SW 1271 (cell line): ENCODE results near the gene AGA.

Experiments
- DNase-seq, 2 experiments: peaks; one replicate each; lab custom pipeline; 2025; lab: John Stamatoyannopoulos, UW

Gene AGA

GRCh38 chr4:177446586-177446985 lies 4.3 kb upstream of the AGA start:
- DNase-seq: no peak

DNA sequence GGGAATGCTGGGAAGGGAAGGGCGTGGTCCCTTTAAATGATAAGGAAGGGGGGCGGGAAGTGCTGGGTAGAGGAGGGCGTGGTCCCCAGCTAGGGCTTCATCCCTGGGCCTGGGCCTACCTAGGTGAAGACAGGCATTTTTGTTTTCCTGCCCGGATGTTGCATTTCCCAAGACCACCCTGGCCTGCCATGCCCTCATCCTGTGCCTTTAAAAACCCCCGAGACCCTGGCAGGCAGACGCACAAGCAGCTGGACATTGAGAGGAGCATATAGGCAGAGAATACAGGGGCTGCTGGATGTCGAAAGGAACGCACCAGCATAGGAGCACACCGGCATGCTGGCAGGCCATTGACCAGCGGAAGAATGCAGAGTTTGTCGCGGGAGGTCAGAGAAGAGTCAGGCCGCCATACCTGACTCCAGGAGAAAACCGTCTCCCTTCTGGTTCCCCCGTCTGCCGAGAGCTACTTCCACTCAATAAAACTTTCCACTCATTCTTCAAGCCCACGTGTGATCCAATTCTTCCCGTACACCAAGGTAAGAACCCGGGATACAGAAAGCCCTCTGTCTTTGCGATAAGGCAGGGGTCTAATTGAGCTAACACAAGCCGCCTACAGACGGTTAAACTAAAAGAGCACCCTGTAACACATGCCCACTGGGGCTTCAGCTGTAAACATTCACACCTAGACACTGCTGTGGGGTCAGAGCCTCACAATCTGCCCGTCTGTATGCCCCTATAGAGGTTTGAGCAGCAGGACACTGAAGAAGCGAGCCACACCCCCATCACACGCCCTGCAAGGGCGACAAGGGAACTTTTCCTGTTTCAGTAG lies 2.9 kb upstream of the AGA start:
- DNase-seq: no peak

GRCh38 chr4:177441061-177441802 lies 1.0 kb downstream of the AGA start:
- DNase-seq: peak in 1 of 2 experiments; percentile 1

DNA sequence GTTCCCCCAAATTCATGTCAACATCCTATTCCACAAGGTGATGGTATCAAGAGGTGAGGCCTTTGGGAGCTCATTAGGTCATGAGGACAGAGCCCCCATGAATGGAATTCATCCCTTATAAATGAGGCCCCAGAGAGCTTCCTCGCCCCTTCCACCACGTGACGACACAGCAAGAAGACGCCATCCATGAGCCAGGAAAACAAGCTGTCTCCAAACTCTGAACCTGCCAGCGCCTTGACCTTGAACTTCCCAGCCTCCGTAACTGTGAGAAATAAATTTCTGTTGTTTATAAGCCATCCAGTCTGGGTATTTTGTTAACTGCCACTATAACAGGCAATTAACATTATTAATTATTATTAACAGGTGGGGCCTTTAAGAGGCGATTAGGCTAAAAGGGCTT lies 5.8 kb downstream of the AGA start:
- no peak for DNase-seq

GRCh38 chr4:177434667-177435066 lies 7.6 kb downstream of the AGA start:
- no peak for DNase-seq

DNA sequence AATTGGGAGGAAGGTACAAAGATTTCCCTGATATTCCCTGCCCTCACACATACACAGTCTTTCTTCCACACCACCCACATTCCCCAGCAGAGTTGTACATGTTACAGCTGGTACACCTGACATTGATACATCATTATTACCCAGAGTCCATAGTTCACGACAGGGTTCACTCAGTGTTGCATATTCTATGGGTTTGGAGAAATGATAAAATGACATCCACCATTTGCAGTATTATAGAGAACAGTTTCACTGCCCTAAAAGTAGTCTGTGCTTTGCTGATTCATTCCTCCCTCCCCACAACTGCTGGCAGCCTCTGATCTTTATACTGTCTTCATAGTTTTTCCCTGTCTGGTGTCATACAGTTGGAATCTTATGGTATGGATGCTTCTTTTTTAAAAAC lies 15.0 kb downstream of the AGA start:
- no peak for DNase-seq

DNA sequence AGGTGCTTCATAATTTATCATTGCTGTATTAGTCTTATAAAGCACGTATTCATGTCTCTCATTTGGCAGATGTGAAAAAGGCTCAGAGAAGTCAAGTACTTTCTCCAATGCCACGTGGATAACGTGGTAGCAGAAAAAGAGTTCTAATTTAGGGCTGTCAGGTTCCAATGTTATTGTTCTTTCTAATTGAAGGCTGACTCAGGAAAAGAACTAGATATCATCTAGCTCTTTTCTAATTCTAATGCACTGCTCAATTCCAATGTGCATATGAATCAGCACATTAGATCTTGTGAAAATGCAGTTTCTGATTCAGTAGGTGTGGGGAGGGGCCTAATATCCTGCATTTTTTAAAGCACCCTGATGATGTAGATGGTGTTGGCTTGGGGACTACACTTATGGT lies 22.8 kb downstream of the AGA start:
- DNase-seq: no peak

DNA sequence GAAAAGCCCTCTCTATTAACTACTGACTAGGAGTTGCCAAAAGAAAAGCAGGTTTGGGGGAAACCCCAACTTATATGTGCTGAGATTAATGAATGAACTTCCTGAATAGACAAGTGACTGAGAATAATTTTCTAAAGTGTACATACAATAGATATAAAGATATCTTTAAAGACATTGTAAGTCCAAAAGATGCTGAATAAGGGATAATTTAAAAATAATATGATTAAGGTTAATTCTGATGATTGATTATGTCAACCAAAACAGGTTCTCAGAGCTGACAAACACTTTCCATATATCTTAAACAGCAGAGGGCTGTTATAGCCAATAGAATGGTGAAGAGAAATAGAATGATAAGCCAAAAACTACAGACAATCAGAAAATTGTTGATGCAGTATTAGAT lies 28.6 kb downstream of the AGA start:
- DNase-seq: no peak

DNA sequence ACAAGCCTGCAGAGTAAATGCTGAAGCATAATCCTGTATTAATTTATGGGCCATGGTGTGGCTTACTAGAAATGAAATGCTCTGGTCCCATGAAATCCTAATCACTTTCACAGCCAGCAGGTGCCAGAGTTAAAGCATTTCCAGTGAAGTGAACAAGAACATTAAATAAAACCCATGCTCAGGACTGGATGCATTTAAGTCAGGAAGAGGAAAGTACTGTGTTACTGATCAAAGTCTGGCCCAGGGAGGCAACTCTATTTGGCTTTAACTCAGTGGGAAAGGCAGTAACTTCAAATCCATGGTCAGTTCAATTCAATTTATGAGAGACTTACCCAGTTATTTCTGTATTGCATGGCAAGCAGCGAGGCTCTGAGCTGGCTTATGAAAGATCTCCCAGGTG lies 29.2 kb downstream of the AGA start:
- DNase-seq: no peak

- no peak for DNase-seq
Observed at GRCh38 chr4:177411996-177412395, 30.2 kb downstream of the AGA start.

DNA sequence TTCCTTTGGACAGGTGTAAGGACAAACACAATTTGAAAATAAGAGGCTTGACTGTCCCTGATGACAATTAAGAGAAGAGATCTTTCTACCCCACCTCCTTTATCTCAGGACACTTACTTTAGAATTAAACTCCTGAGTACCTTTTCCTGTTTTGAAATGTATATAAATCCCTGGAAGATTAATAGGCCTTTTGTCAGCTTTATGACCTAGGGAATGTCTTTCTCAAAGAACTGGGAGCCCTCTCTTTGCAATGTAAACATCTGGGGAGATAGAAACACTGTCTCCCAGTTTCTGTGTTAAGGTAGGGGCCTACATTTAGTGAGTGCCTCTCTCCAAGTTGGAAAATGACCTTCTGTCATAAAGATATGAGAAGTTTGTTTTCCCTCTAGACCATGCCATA lies 31.7 kb downstream of the AGA start:
- DNase-seq: no peak

GRCh38 chr4:177408023-177408422 lies 34.2 kb downstream of the AGA start:
- no peak for DNase-seq

GRCh38 chr4:177405508-177405907 lies 36.7 kb downstream of the AGA start:
- DNase-seq: no peak

DNA sequence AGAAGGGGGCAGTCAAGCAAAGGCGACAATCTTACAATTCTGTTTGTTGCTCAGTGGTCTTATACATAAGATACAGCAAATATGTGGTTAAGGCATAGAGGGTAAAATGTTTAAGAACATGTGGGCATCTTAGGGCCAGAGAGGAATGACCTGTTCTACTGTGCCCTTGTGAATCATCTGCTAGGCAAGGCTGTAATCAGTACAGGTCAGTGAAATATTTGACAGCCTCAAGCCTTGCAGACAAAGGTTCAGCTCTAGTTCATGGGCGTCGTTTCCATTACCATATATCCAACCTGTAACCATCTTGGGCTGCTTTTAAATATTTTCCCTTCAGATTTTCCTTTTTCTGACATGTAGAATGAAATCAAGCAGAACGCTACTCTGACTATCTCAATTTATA lies 37.3 kb downstream of the AGA start:
- DNase-seq: no peak

DNA sequence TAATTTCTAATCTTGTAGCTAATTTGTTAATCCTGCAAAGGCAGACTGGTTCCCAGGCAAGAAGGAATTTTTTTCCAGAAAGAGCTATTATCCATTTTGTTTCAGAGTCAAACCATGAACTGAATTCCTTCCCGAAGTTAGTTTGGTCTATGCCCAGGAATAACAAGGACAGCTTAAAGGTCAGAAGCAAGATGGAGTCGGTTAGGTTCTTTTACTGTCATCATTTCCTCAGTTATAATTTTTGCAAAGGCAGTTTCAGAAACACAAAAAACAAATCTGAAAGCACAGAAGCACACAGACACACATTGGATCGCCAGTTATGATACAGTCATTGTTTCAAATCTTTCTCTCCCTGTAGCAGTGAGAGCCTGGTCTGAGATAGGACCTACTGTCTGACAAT lies 37.9 kb downstream of the AGA start:
- DNase-seq: no peak

DNA sequence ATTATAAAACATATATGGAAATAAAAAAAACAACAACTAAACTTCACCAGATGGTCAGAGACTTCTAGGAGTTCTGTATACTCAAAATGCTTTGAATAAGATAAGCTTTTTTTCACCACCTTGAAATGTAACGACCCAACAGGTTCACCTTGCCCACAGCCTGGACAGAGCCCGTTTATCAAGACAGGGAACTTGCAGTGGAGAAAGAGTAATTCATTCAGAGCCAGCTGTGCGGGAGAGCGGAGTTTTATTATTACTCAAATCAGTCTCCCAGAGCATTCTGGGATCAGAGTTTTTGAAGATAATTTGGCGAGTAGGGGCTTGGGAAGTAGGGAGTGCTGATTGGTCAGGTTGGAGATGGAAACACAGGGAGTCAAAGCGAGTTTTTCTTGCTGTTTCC lies 38.5 kb downstream of the AGA start:
- DNase-seq: no peak

DNA sequence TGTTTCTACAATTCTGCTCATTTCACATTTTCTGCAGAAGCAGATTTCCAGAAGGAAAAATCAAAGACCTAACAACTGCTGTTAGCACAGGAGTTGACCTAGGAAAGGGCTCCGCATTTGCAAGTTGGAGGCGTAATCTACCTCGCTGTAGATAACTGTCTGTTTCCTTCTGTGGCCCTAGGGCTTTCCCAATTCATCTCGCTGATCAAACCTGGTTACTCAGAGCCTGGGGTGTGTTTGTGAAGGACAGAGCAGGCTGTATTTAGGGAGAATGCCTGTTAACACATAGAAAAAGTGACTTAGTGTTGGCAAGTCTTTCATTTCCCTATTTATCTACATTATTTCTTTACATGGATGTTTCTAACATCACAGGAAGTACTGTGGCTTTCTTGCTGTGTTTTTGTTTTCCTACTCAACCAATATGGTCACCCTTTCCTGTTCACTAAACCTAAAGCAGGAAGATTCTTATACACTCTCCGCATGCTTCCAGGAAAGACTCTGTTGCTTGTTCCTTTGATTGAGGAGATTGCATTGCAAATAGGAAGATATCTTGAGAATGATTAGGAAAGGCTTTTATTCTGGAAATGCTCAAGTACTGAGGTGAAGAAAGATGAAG lies 40.5 kb downstream of the AGA start:
- DNase-seq: no peak

- no peak for DNase-seq
Observed at GRCh38 chr4:177400030-177400429, 42.2 kb downstream of the AGA start.

DNA sequence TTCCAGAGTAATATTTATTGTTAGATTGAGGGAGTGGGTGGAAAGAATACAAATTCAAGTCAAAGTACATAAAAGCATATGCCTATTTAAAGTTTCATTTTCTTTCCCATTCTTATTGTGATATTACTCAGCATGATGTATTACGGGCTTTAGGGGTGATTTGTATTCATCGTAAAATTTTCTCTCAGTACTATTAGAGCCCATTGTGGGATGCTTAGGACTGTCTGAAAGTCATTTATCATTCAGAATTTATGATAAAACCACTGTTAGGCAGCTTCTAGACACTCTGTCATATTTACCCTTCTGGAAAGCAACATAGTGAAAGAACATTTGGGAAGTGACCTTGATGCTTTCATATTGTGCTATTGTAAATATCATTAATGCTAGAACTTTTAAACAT lies 45.9 kb downstream of the AGA start:
- no peak for DNase-seq

GRCh38 chr4:177393236-177393635 lies 49.0 kb downstream of the AGA start:
- DNase-seq: no peak

DNA sequence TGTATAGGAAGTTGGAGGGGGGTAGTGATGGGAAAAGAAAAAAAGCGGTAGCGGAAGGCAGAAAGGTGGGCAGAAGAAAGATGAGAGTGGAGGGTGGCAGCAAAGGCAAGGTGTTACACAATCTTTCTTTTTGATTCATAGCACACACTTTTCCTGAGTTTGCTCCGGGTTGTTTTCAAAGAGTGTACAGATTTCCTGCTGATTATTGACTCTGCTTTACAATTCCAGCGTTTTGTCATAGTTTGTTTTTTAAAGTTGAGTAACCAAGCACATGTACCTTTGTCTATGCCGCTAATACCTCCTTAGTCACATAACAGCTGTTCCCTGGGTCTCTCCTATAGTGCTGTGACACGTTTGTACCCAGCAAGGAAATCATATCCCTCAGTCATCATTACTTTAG lies 50.3 kb downstream of the AGA start:
- DNase-seq: no peak

DNA sequence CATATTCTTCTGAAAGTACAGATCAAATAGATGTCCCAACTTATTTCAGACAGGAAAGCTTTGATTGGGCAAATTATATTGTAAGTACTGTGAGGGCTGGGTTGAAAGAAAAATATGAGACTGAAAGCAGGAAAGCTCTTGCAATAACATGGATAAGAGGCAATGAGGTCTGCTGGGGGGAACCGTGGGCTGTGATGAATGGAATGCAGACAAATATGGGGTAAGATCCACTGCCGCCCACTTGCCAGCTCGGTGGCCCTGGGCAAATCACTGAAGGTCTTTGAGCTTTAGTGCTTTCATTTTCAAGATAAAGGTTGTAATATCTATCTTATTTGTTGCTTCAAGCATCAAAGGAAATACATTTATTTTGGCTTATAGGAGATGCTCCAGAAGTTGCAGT lies 51.0 kb downstream of the AGA start:
- DNase-seq: no peak

- DNase-seq: no peak
Observed at GRCh38 chr4:177386278-177386815, 55.9 kb downstream of the AGA start.
